ENCODE measurements around the gene MACROD1.

MACROD1 gene

GRCh38 chr11:64132982-64133705 is 32.8 kb downstream of the MACROD1 start:
- TF ChIP-seq, protein P1, sequence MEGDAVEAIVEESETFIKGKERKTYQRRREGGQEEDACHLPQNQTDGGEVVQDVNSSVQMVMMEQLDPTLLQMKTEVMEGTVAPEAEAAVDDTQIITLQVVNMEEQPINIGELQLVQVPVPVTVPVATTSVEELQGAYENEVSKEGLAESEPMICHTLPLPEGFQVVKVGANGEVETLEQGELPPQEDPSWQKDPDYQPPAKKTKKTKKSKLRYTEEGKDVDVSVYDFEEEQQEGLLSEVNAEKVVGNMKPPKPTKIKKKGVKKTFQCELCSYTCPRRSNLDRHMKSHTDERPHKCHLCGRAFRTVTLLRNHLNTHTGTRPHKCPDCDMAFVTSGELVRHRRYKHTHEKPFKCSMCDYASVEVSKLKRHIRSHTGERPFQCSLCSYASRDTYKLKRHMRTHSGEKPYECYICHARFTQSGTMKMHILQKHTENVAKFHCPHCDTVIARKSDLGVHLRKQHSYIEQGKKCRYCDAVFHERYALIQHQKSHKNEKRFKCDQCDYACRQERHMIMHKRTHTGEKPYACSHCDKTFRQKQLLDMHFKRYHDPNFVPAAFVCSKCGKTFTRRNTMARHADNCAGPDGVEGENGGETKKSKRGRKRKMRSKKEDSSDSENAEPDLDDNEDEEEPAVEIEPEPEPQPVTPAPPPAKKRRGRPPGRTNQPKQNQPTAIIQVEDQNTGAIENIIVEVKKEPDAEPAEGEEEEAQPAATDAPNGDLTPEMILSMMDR (IDR thresholded peaks at IDR 0.05; ENCODE audit: extremely low read depth, insufficient read depth, missing control alignments), result no peak
- in situ Hi-C loops (cut with MboI; ENCODE audit: low pct_unique_long_range_greater_than_20kb, low sequenced_read_pairs, unreplicated experiment), result loop anchor here (25.0 kb wide), 1 partner anchor 346 kb away; no protein-coding TSS in a partner anchor
- no peak for DNase-seq (ENCODE audit: low spot score)

- DNase-seq (ENCODE audit: low spot score), result no peak
- TF ChIP-seq, protein P1 (IDR thresholded peaks at IDR 0.05; ENCODE audit: extremely low read depth, insufficient read depth, missing control alignments), result no peak
- in situ Hi-C loops (cut with MboI; ENCODE audit: low pct_unique_long_range_greater_than_20kb, low sequenced_read_pairs, unreplicated experiment), result loop anchor here (25.0 kb wide), 1 partner anchor 345 kb away; no protein-coding TSS in a partner anchor
Observed at GRCh38 chr11:64132191-64132771, 33.6 kb downstream of the MACROD1 start.

GRCh38 chr11:64131683-64132190 is 34.2 kb downstream of the MACROD1 start:
- DNase-seq (ENCODE audit: low spot score), result no peak
- in situ Hi-C loops (cut with MboI; ENCODE audit: low pct_unique_long_range_greater_than_20kb, low sequenced_read_pairs, unreplicated experiment), result loop anchor here (25.0 kb wide), 1 partner anchor 344 kb away; no protein-coding TSS in a partner anchor
- TF ChIP-seq, protein P1 (IDR thresholded peaks at IDR 0.05; ENCODE audit: extremely low read depth, insufficient read depth, missing control alignments), result no peak

GRCh38 chr11:64130618-64131017 is 35.3 kb downstream of the MACROD1 start:
- in situ Hi-C loops (cut with MboI; ENCODE audit: low pct_unique_long_range_greater_than_20kb, low sequenced_read_pairs, unreplicated experiment), result loop anchor here (25.0 kb wide), 1 partner anchor 343 kb away; no protein-coding TSS in a partner anchor
- TF ChIP-seq, protein P1 (IDR thresholded peaks at IDR 0.05; ENCODE audit: extremely low read depth, insufficient read depth, missing control alignments), result no peak
- no peak for DNase-seq (ENCODE audit: low spot score)

DNA sequence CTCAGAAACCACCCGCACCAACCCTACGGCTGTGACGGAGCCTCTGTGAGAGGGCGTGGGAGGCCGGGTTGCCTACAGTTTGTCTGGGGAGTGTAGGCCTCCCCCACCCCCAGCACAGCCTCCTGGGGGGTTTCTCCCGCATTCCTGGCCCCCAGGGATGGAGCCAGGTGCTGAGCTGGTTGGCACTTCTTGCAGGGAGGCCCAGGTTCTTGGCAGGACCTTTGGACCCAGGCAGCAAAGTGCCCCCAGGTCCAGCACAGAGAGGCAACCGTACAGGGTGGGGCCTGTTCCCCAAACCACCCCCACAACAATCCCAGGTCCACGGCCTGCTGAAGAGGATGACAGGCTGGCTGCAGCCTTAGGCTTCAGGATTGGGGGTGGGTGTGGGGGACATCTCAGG is 36.5 kb downstream of the MACROD1 start:
- TF ChIP-seq, protein P1 (IDR thresholded peaks at IDR 0.05; ENCODE audit: extremely low read depth, insufficient read depth, missing control alignments), result no peak
- no peak for DNase-seq (ENCODE audit: low spot score)
- in situ Hi-C loops (cut with MboI; ENCODE audit: low pct_unique_long_range_greater_than_20kb, low sequenced_read_pairs, unreplicated experiment), result loop anchor here (25.0 kb wide), 1 partner anchor 342 kb away; no protein-coding TSS in a partner anchor

DNA sequence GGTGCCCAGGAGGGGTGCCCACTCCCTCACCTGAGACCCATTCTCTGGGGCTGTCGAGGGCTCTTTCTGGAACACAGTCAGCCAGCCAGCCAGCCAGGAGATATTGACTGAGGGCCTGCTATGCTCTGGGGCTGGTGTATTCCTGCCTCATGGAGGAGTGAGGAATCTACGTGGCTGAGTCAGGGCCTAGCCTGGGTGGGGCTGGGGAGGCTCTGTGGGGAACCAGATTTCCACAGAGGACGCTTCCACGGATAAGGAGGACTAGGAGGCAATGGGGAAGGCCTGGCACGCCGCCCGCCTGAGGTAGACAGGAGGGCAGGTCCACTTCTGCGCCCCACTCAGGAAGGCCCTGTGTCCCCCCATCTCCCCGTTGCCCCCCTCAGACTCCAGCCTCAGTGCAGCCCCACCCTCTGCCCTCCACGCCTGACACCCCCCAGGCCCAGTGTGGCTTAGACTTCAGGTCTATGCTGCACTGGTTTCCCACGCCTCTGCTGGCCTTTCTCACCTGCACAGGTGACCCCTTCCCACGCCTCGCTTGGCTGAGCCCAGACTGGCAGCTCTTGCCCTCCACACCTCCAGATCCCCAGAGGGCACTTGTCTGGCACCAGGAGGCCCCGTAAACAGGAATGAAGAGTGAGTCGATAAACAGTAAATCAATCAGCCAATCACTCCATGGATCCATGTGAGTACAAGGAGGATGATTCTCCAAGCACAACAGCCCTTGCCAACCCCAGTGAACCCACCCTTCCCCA is 37.5 kb downstream of the MACROD1 start:
- in situ Hi-C loops (cut with MboI; ENCODE audit: low pct_unique_long_range_greater_than_20kb, low sequenced_read_pairs, unreplicated experiment), result loop anchor here (25.0 kb wide), 1 partner anchor 341 kb away; no protein-coding TSS in a partner anchor
- no peak for DNase-seq (ENCODE audit: low spot score)
- TF ChIP-seq, protein P1 (IDR thresholded peaks at IDR 0.05; ENCODE audit: extremely low read depth, insufficient read depth, missing control alignments), result no peak
